ENCODE results near the gene TENT5C.

DNA sequence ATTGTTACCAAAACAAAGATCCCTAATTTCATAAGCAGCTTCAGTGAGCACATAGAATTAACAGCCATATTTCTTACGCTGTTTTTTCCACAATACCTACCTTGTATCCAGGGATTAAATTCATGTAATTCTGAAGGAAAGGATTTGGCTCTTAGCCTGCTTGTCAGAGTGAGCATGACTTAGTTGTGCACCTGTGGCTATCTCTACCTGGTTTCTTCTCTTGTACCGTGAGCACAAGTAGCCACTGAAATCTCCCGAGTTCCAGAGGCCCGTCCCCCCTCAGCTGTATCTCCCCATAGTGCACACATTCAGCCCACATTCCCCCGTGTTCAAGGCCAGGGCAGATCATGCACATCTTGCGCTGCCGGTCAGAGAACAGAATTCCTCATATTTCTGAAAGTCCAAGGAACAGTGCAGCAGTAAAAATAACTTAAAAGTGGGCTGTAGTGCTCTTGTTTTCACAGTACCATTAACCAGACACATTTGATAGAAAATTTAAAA, 2.3 kb downstream of the TENT5C start:
- TF ChIP-seq, protein P1, sequence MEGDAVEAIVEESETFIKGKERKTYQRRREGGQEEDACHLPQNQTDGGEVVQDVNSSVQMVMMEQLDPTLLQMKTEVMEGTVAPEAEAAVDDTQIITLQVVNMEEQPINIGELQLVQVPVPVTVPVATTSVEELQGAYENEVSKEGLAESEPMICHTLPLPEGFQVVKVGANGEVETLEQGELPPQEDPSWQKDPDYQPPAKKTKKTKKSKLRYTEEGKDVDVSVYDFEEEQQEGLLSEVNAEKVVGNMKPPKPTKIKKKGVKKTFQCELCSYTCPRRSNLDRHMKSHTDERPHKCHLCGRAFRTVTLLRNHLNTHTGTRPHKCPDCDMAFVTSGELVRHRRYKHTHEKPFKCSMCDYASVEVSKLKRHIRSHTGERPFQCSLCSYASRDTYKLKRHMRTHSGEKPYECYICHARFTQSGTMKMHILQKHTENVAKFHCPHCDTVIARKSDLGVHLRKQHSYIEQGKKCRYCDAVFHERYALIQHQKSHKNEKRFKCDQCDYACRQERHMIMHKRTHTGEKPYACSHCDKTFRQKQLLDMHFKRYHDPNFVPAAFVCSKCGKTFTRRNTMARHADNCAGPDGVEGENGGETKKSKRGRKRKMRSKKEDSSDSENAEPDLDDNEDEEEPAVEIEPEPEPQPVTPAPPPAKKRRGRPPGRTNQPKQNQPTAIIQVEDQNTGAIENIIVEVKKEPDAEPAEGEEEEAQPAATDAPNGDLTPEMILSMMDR (IDR thresholded peaks at IDR 0.05) = no peak
- no peak for TF ChIP-seq POLR2A (IDR thresholded peaks at IDR 0.05)
- no peak for TF ChIP-seq POLR2AphosphoS5 (IDR thresholded peaks at IDR 0.05)

Measured in breast epithelium (tissue), 3 donors.